NCI-H2107 treated with DMSO at 0.1 percent for 48 hours (cell line): Measurements from ENCODE around the gene FAM98C.
A peak's percentile ranks its signal among the peaks of the same experiment; 100 is the strongest.
"Not testable (repeated sequence)": the region's sequence is repeated elsewhere in the genome, so short reads cannot be mapped to it uniquely, and the experiment has no call there.

Source experiments
- DNase-seq: peaks from one replicate; lab custom pipeline; 2025; ENCODE audit not compliant: unreplicated experiment; lab: John Stamatoyannopoulos, UW

Gene FAM98C

GRCh38 chr19:38402967-38403674, at the start of gene FAM98C:
Gene FAM98C, plus strand, starts transcription at chr19:38403093. Its CDS starts 61 bp downstream, at chr19:38403154.
- DNase-seq = peak; percentile 84

- DNase-seq = no peak
Observed at GRCh38 chr19:38355728-38356725, 46.9 kb upstream of the FAM98C start.

DNA sequence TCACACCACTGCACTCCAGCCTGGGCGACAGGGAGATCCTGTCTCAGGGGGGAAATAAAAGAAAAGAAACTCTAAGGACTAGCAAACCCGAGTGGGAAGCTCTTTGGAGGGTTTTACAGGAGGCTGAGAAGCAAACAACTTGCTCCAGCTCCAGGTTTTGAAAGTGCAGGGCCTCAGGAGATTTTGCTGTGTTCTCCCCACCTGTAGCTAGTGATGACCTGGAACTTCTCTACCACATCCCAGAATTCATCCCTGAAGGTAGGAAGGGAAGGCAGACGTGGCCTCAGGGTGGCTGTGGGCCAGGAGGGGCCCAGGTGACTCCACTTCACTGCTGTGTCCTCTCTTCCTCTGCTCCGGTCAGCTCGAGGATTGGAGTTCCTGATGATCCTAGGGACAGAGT, 44.8 kb upstream of the FAM98C start:
- DNase-seq = no peak

GRCh38 chr19:38359242-38360021, 43.5 kb upstream of the FAM98C start:
- no peak for DNase-seq

DNA sequence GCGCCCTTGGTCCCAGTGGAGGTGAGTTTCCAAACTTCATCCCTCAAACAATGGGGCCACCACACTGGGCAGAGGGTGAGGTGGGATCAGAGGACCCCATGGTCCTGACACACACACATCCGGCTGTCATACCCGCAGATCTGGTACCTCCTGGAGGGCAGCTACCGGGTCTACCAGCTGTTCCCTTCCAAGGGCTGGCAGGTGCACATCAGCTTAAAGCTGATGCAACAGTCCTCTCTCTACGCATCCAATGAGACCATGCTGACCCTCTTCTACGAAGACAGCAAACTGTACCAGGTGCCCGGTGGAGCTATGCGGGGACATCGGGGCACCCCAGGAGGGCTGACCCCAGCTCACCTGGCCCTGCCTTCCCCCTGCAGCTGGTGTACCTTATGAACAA, 42.5 kb upstream of the FAM98C start:
- no peak for DNase-seq

- no peak for DNase-seq
Observed at GRCh38 chr19:38360839-38361631, 41.9 kb upstream of the FAM98C start.

- peak; percentile 17 for DNase-seq
Observed at GRCh38 chr19:38361633-38362075, 41.2 kb upstream of the FAM98C start.

GRCh38 chr19:38362076-38362945, 40.6 kb upstream of the FAM98C start:
- DNase-seq = no peak

DNA sequence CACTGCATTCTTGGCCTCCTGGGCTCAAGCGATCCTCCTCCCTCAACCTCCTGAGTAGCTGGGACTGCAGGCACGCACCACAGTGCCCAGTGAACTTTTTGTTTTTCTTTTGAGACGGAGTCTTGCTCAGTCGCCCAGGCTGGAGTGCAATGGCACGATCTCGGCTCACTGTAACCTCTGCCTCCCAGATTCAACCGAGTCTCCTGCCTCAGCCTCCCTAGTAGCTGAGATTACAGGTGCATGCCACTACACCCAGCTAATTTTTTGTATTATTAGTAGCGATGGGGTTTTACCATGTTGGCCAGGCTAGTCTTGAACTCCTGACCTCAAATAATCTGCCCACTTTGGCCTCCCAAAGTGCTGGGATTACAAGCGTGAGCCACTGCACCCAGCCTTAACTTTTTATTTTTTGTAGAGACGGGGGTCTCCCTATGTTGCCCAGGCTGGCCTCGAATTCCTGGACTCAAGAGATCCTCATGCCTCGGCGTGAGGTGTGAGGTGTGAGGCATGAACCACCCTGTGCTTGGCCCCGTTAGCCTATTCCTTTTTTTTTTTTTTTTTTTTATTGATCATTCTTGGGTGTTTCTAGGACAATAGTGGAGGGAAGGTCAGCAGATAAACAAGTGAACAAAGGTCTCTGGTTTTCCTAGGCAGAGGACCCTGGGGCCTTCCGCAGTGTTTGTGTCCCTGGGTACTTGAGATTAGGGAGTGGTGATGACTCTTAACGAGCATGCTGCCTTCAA, 39.8 kb upstream of the FAM98C start:
- not testable (repeated sequence) for DNase-seq

GRCh38 chr19:38367041-38367440, 35.9 kb upstream of the FAM98C start:
- DNase-seq = no peak

DNA sequence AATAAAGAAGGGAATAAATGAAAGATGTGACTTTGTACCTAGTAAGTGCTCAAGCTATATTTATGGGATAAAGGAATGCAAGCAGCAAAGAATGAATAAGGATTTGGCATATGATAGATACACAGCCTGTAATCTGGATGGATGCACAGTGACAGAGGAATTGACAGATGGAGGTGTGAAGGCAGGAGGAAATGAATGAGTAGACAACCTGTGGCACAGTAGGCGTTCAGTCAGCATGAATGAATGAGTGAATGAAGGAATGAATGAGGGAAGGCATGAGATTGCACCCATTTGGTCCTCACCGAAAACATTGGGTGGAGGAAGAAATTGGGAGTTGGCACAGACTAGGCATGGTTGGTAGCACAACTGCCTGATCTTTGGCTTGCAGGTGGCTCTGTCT, 33.3 kb upstream of the FAM98C start:
- no peak for DNase-seq

DNA sequence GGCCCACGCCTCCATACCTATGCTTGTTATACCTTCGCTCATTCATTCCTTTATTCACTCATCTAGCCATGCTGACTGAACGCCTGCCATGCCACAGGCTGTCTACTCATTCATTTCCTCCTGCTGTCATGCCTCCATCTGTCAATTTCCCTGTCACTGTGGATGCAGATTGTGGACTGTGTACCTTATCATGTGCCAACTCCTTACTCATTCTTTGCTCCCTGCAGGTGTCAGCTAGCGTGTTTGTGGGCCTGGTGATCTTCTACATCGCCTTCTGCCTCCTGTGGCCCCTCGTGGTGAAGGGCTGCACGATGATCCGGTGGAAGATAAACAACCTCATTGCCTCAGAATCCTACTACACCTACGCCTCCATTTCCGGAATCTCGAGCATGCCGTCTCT, 32.6 kb upstream of the FAM98C start:
- no peak for DNase-seq

DNA sequence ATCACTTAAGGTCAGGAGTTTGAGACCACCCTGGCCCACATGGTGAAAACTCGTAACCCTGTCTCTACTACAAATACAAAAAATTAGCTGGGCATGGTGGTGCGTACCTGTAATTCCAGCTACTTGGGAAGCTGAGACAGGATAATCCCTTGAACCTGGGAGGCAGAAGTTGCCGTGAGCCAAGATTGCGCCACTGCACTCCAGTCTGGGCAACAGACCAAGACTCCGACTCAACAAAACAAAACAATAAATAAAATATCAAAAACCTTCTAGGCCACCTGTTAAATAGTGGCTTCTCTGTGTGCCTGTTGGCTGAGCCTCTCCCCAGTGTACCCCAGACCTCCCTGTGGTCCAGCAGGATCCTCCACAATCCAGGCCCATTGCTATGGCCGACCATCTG, 31.8 kb upstream of the FAM98C start:
- no peak for DNase-seq

DNA sequence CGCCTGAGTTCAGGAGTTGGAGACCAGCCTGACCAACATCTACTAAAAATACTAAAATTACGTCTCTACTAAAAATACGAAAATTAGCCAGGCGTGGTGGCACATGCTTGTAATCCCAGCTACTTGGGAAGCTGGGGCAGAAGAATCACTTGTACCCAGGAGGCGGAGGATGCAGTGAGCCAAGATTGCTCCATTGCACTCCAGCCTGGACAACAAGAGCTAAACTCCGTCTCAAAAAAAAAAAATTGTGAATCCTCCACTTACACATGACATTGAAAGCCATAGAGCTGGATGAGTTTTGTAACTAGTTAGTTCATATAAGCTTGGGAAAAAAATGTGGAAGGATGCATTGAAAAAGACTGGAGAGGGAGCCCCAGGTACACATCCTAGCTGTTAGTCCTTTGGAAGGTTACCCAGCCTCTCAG, 29.0 kb upstream of the FAM98C start:
- DNase-seq = no peak

DNA sequence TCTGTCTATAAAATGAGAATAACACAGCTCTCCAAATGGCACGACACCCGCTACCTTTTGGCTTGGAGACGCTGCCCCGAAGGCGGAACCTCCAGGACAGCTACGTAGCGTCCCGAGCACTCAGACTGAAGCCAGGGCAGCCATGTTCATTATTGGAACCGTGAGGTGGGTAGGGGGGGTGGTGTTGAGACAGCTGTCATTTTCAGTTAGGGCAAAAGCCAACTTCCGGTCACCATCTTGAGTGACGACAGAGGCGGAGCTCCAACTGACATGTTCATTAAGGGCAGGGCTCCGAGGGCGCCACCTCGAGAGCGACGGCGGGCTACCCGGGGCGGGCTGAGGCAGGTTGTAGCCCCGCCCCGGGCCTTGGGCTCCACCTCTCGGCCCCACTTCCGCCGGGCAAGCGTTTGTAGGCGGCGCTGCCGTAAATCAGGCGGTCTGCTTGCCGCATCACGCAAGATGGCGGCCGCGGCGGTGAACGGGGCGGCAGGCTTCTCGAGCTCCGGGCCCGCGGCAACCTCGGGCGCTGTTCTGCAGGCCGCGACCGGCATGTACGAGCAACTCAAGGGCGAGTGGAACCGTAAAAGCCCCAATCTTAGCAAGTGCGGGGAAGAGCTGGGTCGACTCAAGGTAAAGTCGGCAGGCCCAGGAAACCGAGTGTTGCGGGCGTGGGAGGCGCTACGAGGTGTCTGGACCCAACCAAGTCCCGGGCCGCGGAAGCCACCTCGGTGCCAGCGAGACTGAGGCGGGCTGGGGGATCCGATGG, 28.4 kb upstream of the FAM98C start, which contains the start of gene PSMD8:
PSMD8 (plus strand) TSS at position 240 of the 766 bp plus-strand sequence; CDS start at position 271, 31 bp downstream.
- peak; percentile 97 for DNase-seq

DNA sequence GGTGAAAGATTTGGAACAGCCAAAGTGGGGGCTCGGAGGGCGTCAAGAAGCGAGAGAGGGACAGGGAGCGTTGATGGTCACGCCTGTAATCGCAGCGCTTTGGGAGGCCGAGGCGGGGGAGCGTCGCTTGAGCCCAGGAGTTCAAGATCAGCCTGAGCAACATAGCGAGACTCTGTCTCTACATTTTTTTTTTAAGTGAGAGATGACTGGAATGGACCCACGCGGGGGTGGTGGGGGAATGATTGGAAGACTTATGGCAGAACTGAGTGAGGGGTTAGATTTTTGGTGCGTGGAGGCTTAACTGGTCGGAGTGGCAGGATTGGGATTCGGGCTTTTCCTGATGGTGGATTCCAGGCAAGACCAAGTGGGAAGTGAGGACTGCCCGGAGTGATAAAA, 27.8 kb upstream of the FAM98C start:
- no peak for DNase-seq

- DNase-seq = no peak
Observed at GRCh38 chr19:38375748-38376147, 27.1 kb upstream of the FAM98C start.

DNA sequence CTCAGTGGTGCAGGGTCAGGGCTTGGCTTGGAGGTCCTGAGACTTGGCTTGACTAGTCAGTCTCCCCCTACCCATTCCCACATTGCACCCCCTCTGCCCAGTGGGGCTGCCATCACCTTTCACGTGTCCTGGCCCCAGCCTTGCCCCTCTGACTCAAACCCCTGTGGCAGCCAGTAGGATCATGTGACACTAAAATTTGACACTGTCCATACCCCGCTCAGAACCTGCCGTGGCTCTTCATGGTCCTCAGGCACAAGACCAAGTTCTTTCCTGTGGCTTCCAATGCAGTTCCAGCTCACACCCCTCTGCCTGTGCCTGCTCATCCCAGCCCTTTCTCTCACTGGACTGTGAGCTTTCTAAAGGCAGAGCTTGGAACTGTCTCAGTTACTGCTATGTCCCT, 26.3 kb upstream of the FAM98C start:
- no peak for DNase-seq
